Measurements from ENCODE around the gene TICAM2.

DNA sequence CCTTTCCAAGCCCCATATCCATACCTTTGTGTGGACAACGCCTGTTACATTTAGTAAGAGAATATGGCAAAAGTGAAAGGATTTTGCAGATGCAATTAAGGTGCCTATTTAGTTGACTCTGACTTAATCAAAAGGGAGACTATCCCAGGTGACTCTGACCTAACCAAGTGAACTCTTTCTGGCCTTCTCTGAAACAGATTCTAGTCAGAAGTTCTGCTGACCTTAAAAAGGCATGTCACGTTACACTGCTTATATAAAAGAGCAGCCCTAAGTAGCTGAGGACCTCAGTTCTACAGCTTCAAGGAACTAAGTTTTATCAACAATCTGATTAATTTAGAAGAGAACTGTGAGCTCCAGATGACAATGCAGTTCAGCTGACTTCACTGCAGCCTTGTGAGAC is 5.7 kb upstream of the TICAM2 start:
- no peak for TF ChIP-seq TOX (CRISPR knock-in tag; IDR thresholded peaks at IDR 0.05; ENCODE audit: borderline replicate concordance)
- TF ChIP-seq PPARA (CRISPR knock-in tag; IDR thresholded peaks at IDR 0.05; ENCODE audit: borderline replicate concordance) = no peak
- TF ChIP-seq ZFP3 (CRISPR knock-in tag; IDR thresholded peaks at IDR 0.05) = no peak
- no peak for TF ChIP-seq ZFP30 (CRISPR knock-in tag; IDR thresholded peaks at IDR 0.05)
- no peak for TF ChIP-seq ARNTL (CRISPR knock-in tag; IDR thresholded peaks at IDR 0.05; ENCODE audit: borderline replicate concordance, low read depth)
- TF ChIP-seq, protein P1, sequence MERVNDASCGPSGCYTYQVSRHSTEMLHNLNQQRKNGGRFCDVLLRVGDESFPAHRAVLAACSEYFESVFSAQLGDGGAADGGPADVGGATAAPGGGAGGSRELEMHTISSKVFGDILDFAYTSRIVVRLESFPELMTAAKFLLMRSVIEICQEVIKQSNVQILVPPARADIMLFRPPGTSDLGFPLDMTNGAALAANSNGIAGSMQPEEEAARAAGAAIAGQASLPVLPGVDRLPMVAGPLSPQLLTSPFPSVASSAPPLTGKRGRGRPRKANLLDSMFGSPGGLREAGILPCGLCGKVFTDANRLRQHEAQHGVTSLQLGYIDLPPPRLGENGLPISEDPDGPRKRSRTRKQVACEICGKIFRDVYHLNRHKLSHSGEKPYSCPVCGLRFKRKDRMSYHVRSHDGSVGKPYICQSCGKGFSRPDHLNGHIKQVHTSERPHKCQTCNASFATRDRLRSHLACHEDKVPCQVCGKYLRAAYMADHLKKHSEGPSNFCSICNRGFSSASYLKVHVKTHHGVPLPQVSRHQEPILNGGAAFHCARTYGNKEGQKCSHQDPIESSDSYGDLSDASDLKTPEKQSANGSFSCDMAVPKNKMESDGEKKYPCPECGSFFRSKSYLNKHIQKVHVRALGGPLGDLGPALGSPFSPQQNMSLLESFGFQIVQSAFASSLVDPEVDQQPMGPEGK (CRISPR knock-in tag; IDR thresholded peaks at IDR 0.05; ENCODE audit: borderline replicate concordance) = no peak
- TF ChIP-seq POU6F1 (CRISPR knock-in tag; IDR thresholded peaks at IDR 0.05; ENCODE audit: borderline replicate concordance, low read depth) = no peak
- TF ChIP-seq ZNF565 (CRISPR knock-in tag; conservative IDR thresholded peaks at IDR 0.05; ENCODE audit: low read depth) = no peak
- TF ChIP-seq ESRRG (CRISPR knock-in tag; IDR thresholded peaks at IDR 0.05) = no peak

All from SK-N-SH treated with all-trans-retinoic acid at 6 μM for 48 hours (cell line).